SK-N-MC (cell line): Measurements from ENCODE around the gene CDC42BPB.

Experiments used
- DNase-seq: peaks from one replicate; pipeline ENCODE4 v3.0.0-alpha.2; 2011; ENCODE audit warnings: low read depth, low spot score
- H3K27ac ChIP-seq: fragments of 200-600 bp; sonication (generic); 2 replicates; pipeline ENCODE4 v1.5.1; 2016; ENCODE audit warnings: mixed run types
- H3K36me3 ChIP-seq: fragments of 200-600 bp; sonication (generic); 2 replicates; pipeline ENCODE4 v1.6.1; 2017; ENCODE audit warnings: antibody characterized with exemption, low read length, mixed read lengths; ENCODE audit not compliant: insufficient read depth
- H3K4me3 ChIP-seq: fragments of 200-600 bp; sonication (generic); 2 replicates; pipeline ENCODE4 v1.5.1; 2016
- H3K9ac ChIP-seq: fragments of 200-600 bp; sonication (generic); 2 replicates; pipeline ENCODE4 v1.8.0; 2017; ENCODE audit warnings: mixed run types, mixed read lengths; ENCODE audit not compliant: insufficient read length
- H3K9me3 ChIP-seq: fragments of 200-600 bp; sonication (generic); 2 replicates; pipeline ENCODE4 v1.6.1; 2017; ENCODE audit warnings: low read depth, mild to moderate bottlenecking, antibody characterized with exemption, low read length, moderate library complexity, mixed read lengths
- EZH2 ChIP-seq: fragments of 200-600 bp; sonication (generic); IDR thresholded peaks from one replicate; pipeline ENCODE4 v1.6.1; 2017; ENCODE audit warnings: antibody characterized with exemption
- FOXP2 ChIP-seq: optimal IDR thresholded peaks from 2 replicates; pipeline ENCODE3; 2011; ENCODE audit warnings: mild to moderate bottlenecking, moderate library complexity; ENCODE audit not compliant: insufficient read depth; ENCODE audit errors: extremely low read length, control extremely low read depth
- POLR2AphosphoS5 ChIP-seq: IDR thresholded peaks from 2 replicates; pipeline ENCODE4 v1.6.1; 2012; ENCODE audit warnings: mild to moderate bottlenecking, low read depth, low read length, borderline replicate concordance

Gene CDC42BPB

DNA sequence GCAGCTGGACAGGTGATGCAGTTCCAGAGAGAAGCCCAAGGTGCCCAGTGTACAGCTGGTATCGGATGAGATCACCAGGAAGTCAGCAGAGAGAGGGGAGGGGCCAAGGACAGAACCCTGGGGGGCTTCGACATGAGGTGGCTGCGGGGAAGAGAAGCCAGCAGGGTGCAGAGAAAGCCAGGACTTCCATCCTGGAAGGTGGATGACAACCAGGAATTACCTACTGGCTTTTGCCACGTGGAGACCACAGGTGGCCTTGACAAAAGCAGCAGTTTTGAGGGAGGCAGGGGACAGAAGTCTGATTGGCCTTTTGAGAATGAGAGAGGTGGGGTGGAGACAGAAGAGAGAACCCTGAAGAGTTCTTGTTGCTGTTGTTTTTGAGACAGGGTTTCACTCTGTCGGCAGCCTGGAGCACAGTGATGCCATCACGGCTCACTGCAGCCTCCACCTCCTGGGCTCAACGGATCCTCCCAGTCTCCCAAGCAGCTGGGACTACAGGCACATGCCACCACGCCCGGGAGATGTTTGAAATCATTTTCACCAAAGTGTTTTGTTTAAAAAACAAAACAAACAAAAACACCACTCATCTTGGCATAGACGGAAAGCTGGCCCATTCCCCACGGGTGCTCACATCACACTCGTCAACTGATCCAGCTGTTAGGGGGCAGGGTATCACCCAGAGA, 35.2 kb downstream of the CDC42BPB start:
- no peaks in the 10 kb centered on the region for H3K36me3 ChIP-seq
- DNase-seq = no peak
- no peak overlapping the region for H3K9ac ChIP-seq
- TF ChIP-seq POLR2AphosphoS5 (no peak), EZH2 (no peak), FOXP2 (no peak)
- no peaks in the 10 kb centered on the region for H3K9me3 ChIP-seq
- H3K4me3 ChIP-seq = peak overlapping the region; percentile 7; the same call in 1 of the 2 replicates
- peak overlapping the region; percentile 18; the same call in 1 of the 2 replicates for H3K27ac ChIP-seq

DNA sequence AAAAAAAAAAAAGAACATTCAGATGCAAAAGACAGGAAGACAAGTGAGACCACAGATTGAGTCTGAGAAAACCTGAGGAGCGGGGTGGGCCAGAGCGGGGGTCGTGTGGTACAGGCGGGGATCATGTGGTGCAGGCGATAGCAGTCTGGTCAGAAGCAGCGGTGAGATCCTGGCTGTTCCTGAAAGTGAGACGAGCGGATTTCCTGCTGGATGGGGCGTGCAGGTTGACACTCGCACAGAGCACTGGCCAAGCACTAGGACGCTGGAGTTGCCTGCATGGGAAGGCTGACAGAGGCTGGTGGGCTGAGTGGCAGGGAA, 35.7 kb downstream of the CDC42BPB start:
- Histone ChIP-seq H3K36me3 (no peaks in the 10 kb centered on the region), H3K27ac (no peak overlapping the region), H3K9me3 (no peaks in the 10 kb centered on the region), H3K4me3 (no peak overlapping the region), H3K9ac (no peak overlapping the region)
- no peak for DNase-seq
- no peak for TF ChIP-seq EZH2
- TF ChIP-seq POLR2AphosphoS5 = no peak
- TF ChIP-seq FOXP2 = no peak

DNA sequence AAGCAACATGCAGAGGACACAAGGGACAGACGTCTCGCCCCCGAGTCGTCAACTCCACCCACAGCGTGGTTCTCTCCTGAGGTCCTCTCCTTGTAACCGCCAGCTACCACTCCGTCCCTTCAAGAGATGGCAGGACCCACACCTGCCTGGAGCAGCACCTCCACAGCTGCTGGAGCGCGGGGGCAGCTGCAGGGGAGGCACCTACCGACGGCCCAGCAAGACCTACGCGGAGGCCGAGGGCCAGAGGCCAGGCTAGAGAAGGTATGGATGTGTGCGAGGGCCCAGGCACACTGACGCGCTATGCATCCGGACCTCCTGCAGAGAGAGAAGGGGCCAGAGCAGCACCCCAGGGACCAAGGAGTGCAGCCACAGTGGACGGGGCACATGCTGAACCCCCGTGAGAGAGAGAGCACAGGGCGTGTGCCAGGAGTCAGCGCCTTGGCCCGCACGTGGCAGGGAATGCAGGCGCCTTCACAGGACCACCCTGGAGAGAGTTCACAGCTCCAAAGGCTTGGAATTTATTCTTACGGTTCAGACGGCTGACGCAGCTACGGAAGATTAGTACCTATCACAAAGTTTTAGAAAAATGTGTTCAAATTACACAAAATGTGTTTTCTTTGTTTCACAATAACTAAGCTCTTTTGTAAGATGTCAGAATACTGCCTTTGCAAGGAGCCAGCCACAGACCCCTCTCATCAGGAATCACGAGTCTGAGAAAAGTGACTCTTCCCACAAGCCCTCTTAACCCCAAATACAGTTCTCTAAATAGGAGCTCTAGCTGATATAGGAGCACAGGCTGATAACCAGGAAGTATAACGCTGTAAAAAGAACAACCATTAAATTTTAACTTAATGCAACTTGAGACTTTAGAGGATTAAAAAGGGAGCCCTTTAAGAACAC, 36.8 kb downstream of the CDC42BPB start:
- Histone ChIP-seq H3K27ac (no peak overlapping the region), H3K9ac (no peak overlapping the region), H3K9me3 (no peaks in the 10 kb centered on the region), H3K4me3 (no peak overlapping the region), H3K36me3 (no peaks in the 10 kb centered on the region)
- no peak for DNase-seq
- TF ChIP-seq FOXP2 (no peak), EZH2 (no peak), POLR2AphosphoS5 (no peak)

DNA sequence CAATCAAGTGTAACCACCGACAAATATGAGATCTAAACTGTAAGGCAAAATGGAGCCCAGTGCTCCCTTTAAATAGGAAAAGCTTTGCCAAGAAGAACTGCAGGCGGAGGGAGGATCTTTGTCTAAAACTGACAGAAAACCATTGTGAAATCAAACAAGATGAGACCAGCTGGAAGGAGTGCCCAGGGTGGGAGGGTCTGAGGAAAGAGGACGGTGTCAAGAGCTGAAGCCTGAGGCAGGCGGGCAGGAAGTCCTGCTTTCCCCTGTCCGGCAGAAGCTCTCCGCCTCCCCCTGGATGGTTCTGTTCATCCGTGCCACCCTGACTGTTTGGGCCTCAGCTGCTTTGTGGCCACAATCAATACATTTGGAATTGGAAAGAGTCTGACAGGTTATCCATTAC, 37.5 kb downstream of the CDC42BPB start:
- Histone ChIP-seq H3K4me3 (no peak overlapping the region), H3K36me3 (no peaks in the 10 kb centered on the region), H3K9ac (no peak overlapping the region), H3K9me3 (no peaks in the 10 kb centered on the region), H3K27ac (no peak overlapping the region)
- TF ChIP-seq EZH2 (no peak), POLR2AphosphoS5 (no peak), FOXP2 (no peak)
- DNase-seq = no peak

DNA sequence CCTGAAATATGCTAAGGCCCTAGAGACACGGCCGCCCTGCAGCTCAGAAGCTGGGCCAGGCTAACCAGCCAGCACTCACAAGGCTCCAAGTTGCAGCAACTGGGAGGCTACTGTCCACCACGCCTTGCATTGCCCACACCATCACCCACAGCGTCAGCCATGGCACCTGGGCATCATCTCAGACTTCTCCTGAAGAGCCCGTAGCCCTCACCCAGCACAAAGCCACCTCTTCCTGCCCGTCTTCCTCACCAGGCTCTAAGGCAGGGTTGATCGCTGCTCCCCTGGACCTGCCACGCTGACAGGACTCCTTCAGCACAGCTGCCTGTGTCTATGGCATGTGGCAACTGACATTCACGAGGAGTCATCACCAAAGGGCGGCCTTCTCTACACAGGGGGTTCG, 38.1 kb downstream of the CDC42BPB start:
- TF ChIP-seq EZH2 (no peak), FOXP2 (no peak), POLR2AphosphoS5 (no peak)
- no peak overlapping the region for H3K9ac ChIP-seq
- no peak overlapping the region for H3K4me3 ChIP-seq
- DNase-seq = no peak
- H3K27ac ChIP-seq = no peak overlapping the region
- H3K36me3 ChIP-seq = no peaks in the 10 kb centered on the region
- no peaks in the 10 kb centered on the region for H3K9me3 ChIP-seq

DNA sequence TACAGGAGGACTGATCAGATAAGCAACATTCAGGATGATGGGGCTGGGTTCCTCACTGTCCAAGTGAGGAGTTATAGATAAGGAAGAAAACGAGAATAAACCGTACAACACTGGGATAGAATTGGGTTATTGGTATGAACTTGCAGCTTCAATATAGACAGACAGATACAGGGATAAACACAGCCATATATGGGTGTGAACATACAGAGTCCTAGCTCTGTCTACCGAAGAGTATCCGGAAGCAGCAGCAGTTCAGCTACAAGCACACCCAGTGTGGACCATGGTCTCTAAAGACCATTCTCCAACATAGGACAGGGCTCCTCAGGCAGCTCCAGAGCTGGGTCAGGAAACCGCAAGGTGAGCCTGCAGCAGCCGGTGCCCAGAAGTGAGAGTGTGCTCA, 40.8 kb downstream of the CDC42BPB start:
- DNase-seq = no peak
- H3K9me3 ChIP-seq = no peaks in the 10 kb centered on the region
- H3K36me3 ChIP-seq = no peaks in the 10 kb centered on the region
- no peak overlapping the region for H3K4me3 ChIP-seq
- H3K9ac ChIP-seq = no peak overlapping the region
- H3K27ac ChIP-seq = no peak overlapping the region
- TF ChIP-seq POLR2AphosphoS5 = no peak
- TF ChIP-seq FOXP2 = no peak
- TF ChIP-seq EZH2 = no peak

DNA sequence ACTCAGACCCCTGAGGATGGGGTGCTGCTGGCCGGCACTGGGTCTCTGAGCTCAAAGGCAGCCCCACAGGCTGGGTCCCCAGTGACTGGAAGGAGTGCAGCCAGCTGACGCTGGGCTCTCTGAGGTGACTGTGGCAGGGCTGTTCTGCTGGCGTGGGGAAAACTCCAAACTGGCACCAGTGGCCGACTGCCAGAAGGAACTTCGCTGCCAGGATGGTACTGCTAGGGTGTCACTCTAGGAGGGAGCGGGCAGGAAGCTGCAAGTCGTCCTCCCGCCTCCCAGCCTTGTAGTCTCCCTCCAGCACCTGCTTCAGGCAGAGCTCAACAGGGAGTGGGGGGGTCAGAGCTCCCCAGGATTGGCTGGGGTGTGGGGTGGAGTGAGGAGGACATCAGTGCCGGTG, 41.3 kb downstream of the CDC42BPB start:
- no peaks in the 10 kb centered on the region for H3K9me3 ChIP-seq
- no peak overlapping the region for H3K4me3 ChIP-seq
- no peak overlapping the region for H3K9ac ChIP-seq
- no peak for DNase-seq
- H3K27ac ChIP-seq = no peak overlapping the region
- no peaks in the 10 kb centered on the region for H3K36me3 ChIP-seq
- TF ChIP-seq EZH2 = no peak
- no peak for TF ChIP-seq POLR2AphosphoS5
- TF ChIP-seq FOXP2 = no peak

DNA sequence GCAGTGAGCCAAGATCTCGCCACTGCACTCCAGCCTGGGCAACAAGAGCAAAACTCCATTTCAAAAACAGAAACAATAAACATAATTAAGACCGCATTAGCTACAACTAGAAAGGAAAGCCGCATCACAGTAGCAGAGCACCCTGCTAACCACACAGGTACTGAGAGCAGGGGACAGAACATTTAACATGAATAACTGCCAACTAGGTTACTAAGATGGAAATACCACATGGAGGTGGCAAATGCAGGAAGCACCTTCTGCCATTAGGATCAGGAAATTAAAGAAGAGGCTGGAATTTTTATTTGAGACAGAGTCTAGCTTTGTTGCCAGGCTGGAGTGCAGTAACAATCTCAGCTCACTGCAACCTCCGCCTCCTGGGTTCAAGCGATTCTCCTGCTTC, 41.9 kb downstream of the CDC42BPB start:
- Histone ChIP-seq H3K4me3 (peak overlapping the region; percentile 74), H3K36me3 (no peaks in the 10 kb centered on the region), H3K9ac (peak overlapping the region; percentile 63), H3K27ac (peak overlapping the region; percentile 93), H3K9me3 (no peaks in the 10 kb centered on the region)
- no peak for DNase-seq
- TF ChIP-seq FOXP2 = no peak
- TF ChIP-seq EZH2 = no peak
- no peak for TF ChIP-seq POLR2AphosphoS5
